LNCAP (cell line): ENCODE measurements around the gene SUCLG2.
A peak's percentile ranks its signal among the peaks of the same experiment; 100 is the strongest.

Experiments
- TF ChIP-seq, protein P1 (sequence below): fragments of 450-650 bp; IDR thresholded peaks from 2 replicates; pipeline ENCODE4 v1.5.1; 2017; ENCODE audit warnings: mild to moderate bottlenecking

The SUCLG2 gene

DNA sequence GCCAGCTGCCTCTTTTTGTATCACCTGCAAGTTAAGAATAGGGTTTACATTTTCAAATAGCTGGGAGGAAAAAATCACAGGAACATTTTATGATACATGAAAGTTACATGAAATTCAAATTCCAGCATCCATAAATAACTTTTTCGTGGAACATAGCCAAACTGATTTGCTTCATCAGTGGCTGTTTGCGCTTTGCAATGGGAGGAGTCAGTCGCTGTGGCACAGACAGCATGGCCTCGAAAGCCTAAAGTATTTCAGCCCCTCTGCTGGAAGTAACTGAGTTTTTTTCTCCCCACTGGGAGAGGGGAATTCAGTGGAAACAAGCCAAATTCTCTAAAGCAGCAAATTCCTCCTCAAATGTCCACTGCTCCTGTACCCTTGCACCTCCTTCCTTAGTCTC, 271.9 kb downstream of the SUCLG2 start:
- TF ChIP-seq, protein P1, sequence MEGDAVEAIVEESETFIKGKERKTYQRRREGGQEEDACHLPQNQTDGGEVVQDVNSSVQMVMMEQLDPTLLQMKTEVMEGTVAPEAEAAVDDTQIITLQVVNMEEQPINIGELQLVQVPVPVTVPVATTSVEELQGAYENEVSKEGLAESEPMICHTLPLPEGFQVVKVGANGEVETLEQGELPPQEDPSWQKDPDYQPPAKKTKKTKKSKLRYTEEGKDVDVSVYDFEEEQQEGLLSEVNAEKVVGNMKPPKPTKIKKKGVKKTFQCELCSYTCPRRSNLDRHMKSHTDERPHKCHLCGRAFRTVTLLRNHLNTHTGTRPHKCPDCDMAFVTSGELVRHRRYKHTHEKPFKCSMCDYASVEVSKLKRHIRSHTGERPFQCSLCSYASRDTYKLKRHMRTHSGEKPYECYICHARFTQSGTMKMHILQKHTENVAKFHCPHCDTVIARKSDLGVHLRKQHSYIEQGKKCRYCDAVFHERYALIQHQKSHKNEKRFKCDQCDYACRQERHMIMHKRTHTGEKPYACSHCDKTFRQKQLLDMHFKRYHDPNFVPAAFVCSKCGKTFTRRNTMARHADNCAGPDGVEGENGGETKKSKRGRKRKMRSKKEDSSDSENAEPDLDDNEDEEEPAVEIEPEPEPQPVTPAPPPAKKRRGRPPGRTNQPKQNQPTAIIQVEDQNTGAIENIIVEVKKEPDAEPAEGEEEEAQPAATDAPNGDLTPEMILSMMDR: no peak

DNA sequence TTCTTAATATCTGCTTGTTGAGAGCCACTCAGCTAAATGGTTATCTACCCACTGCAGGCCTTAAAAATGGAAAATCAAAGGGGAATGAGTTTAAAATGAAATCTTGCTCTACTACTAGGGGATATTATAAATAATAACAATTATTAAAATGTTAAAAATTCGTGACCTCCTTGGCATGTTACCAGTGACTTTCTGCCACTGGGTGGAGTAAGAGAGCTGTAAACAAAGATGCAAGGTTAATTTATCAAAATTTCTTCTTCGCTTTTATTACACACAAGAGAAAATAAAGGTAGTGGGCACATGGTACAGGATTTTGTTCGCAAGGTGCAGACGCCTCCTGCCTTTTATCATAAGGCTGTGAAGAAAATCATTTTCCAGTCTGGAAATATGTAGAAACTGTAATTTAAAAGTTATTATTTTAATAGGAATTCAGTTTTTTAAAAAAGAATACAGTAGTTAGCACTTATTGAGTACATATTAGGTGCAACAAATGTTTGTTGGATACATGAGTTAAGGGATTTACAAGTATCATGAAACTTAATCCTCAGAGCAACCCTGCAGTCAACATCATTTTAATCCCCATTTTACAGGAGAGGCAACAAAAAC, 272.6 kb downstream of the SUCLG2 start:
- TF ChIP-seq, protein P1: peak; percentile 66

GRCh38 chr3:67380118-67380517, 274.3 kb downstream of the SUCLG2 start:
- TF ChIP-seq, protein P1: no peak

DNA sequence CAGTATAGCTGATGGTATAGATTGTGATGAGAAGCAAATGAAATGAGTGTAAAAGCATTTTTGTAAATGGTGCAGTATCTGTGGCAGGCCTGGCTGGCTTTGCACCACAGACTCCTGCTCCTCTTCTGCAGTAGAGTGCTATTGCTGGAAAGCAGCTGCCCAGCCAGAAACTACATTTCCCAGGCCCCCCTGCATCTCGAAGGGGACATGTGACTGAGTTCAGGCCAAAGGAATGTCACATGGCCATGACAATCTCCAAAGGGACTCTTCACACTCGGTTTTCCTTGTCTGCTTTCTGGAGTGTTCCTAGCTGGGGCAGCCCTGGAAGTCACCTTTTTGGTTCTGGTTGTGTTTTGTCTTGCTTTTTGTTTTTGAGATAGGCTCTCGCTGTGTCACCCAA, 277.1 kb downstream of the SUCLG2 start:
- TF ChIP-seq, protein P1: no peak

GRCh38 chr3:67376416-67376815, 278.0 kb downstream of the SUCLG2 start:
- TF ChIP-seq, protein P1: no peak

DNA sequence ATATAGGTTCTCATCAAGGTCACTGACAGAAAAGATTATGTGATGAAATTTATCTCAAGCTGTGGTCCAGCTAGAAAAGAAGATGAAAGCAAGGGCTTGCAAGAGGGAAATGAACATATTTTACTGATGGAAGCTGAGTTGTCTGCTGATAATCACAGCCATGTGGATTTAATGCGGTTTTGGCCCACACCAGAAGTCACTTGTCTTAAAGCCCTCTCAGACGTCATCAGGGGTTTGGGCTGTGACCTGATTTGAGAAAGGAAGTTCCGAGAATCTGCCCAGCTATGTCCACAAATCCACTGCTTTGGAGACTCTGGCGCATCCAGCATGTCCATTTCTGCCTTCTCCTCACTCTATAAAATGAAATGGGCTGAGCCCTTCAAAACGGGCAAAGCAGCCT, 278.4 kb downstream of the SUCLG2 start:
- TF ChIP-seq, protein P1: no peak

DNA sequence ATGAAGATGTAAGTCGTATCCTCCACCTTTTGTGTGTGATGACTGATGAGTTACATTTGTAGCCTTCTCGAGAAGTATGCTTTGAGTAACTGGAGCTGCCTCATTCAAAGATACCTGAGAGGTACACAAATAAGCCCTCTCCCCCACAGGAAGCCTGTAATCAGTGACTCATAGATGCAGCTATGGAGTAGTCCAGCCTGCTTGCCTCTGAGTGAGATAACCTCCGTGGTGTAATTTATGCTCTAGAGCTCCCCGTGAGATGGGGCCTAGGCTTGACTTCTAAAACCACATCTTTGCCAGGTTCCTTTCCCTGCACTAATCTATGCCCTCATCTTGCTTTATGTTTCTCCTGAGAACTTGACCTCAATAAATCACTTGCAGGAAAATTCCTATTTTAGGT, 291.7 kb downstream of the SUCLG2 start:
- TF ChIP-seq, protein P1: no peak

DNA sequence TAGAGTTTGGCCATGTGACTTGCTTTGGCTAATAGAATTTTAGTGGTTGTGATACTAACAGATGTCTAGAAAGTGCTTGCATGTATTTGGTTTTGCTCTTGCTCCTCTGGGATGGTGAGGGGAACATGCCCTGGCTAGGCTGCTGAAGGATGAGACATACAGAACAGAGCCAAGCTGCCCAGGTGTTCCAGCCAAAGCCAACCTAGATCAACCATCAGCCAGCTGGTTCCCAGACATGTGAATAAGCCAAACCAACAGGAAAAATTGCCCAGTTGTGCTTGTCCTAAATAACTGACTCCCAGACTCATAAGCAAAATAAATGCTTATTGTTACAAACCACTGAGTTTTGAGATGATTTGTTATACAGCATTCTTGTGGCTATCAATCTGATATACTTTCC, 292.6 kb downstream of the SUCLG2 start:
- TF ChIP-seq, protein P1: no peak
